Stomach (tissue), 4 donors: Measurements from ENCODE around the gene MAF.

ENCODE experiments used
- POLR2A ChIP-seq, 4 donors: fragments of 450-650 bp; IDR thresholded peaks; one replicate each; pipeline ENCODE4 v1.6.1; 2016; ENCODE audit warnings: antibody characterized with exemption in 4 of 4, control low read depth in 2 of 4, mild to moderate bottlenecking in 1 of 4, moderate library complexity in 1 of 4
- TF ChIP-seq, protein P1 (sequence below), 7 experiments: fragments of 450-650 bp in 4 of 7; fragments of 200-600 bp in 3 of 7; sonication (generic) in 3 of 7; IDR thresholded peaks; one replicate each; pipeline ENCODE4 v1.5.1; 2016 to 2019; ENCODE audit warnings: antibody characterized with exemption in 7 of 7, control low read depth in 2 of 7, mild to moderate bottlenecking in 1 of 7

DNA sequence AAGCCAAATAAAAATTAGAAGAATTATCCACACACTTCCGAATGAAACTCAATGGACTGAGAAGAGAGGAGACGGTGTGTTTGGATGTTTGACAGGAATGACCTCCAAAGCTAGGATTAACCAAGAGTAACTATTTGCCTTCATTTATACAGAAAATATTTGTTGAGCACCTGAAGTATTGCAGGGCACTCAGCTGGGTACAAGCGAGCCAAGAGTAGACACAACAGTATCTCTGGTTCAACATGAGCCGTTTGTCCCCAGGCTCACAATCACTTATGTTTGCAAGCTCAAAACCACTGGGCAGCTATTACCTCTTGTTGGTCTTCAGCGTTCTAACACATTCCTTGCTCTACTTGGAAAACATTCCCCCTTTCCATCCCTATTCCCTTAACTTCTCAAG, 38.8 kb downstream of the MAF start:
- TF ChIP-seq, protein P1, sequence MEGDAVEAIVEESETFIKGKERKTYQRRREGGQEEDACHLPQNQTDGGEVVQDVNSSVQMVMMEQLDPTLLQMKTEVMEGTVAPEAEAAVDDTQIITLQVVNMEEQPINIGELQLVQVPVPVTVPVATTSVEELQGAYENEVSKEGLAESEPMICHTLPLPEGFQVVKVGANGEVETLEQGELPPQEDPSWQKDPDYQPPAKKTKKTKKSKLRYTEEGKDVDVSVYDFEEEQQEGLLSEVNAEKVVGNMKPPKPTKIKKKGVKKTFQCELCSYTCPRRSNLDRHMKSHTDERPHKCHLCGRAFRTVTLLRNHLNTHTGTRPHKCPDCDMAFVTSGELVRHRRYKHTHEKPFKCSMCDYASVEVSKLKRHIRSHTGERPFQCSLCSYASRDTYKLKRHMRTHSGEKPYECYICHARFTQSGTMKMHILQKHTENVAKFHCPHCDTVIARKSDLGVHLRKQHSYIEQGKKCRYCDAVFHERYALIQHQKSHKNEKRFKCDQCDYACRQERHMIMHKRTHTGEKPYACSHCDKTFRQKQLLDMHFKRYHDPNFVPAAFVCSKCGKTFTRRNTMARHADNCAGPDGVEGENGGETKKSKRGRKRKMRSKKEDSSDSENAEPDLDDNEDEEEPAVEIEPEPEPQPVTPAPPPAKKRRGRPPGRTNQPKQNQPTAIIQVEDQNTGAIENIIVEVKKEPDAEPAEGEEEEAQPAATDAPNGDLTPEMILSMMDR (IDR thresholded peaks at IDR 0.05) = no peak
- TF ChIP-seq POLR2A (IDR thresholded peaks at IDR 0.05) = no peak
